Islet precursor cell (in vitro differentiated cells): Measurements from ENCODE around the gene HINT2.
A peak's percentile ranks its signal among the peaks of the same experiment; 100 is the strongest.

Experiments used
- DNase-seq: peaks from one replicate; pipeline ENCODE4 v3.0.0-alpha.2; 2018

Gene HINT2

GRCh38 chr9:35810122-35810521 lies 4.7 kb downstream of the HINT2 start:
- DNase-seq: no peak

DNA sequence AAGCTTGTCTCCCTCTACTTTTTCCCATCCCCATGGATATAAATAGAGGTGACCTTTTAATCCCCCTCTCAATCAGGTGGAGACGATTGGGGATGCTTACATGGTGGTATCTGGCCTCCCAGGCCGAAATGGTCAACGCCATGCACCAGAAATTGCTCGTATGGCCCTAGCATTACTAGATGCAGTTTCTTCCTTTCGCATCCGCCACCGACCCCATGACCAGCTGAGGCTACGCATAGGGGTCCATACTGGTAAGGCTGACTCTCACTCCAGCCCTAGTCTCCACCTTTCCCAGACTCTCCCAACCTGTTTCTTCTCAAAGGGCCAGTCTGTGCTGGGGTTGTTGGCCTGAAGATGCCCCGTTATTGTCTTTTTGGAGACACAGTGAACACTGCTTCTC lies 6.4 kb downstream of the HINT2 start:
- DNase-seq: no peak

GRCh38 chr9:35806101-35806500 lies 8.7 kb downstream of the HINT2 start:
- no peak for DNase-seq

- no peak for DNase-seq
These were observed 13.3 kb downstream of the HINT2 start for GRCh38 chr9:35801328-35802128.

GRCh38 chr9:35800530-35800929 lies 14.3 kb downstream of the HINT2 start:
- DNase-seq: no peak

DNA sequence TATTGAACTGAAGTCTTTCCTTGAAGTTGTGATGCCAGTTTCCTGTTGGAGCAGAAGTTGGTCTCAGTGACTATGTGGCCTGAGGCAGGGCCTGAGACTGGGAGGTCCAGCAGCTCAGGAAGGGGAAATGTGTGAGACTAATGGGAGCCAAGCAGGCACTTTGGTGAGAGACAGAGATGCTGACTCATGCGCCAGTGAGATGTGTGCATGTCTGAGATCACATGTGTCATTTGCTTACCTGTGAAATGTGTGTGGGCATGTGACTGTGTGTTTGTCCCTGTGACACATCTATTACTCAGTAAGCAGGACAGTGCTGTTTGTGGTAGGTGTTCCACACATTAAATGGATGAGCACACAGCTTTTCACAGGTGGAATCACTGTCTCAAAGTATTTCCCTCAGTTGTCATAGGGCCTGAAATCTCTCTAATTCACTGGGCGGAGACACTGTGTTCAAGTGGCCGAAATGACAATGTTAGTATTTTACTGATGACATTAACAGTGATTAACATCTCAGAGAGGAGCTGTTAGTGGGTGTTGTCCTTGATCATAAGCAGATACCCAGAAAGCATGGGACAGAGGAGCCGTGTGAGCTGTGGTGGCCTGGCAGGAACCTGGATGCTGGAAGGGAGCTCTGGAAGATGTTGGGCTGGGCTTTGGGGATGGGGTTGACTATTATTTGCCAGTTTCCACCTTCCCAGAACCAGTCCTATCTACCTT lies 16.0 kb downstream of the HINT2 start:
- DNase-seq: peak; percentile 96

GRCh38 chr9:35797311-35798109 lies 17.3 kb downstream of the HINT2 start:
- DNase-seq: no peak

- DNase-seq: no peak
These were observed 19.1 kb downstream of the HINT2 start for GRCh38 chr9:35795695-35796094.

- no peak for DNase-seq
These were observed 21.4 kb downstream of the HINT2 start for GRCh38 chr9:35793461-35793860.

DNA sequence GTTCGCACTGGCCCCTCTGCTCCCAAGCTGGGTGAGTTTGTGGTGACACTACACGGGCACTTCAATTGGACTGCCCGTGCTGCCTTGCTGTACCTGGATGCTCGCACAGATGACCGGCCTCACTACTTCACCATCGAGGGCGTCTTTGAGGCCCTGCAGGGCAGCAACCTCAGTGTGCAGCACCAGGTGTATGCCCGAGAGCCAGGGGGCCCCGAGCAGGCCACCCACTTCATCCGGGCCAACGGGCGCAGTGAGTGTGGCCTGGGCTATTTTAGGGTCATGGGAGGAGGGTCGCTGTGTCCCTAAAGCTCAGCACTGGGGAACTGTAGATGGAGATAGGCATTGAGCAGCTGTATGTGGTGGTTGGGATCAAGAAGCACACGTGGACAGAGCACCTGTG lies 22.0 kb downstream of the HINT2 start:
- no peak for DNase-seq

DNA sequence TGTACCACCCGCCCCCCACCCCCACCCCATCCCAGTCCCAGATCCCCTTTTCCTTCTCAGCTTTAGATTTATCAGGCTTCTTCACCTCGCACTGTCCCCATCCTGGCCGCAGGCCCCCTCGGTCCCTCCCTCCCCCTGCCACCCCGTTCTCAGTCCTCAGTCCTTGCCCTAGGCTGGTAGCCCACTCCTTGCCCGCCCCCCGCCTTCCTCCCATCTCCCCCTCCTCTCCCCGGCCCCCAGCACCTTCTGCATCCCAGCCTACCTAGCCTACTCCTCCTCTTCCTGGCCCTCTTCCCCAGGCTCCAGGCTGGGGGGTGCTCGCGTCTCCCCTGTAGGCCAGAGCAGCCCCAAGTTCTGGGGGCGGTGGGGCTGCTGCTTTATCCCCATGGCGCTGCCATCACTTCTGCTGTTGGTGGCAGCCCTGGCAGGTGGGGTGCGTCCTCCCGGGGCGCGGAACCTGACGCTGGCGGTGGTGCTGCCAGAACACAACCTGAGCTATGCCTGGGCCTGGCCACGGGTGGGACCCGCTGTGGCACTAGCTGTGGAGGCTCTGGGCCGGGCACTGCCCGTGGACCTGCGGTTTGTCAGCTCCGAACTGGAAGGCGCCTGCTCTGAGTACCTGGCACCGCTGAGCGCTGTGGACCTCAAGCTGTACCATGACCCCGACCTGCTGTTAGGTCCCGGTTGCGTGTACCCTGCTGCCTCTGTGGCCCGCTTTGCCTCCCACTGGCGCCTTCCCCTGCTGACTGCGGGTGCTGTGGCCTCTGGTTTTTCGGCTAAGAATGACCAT lies 22.6 kb downstream of the HINT2 start:
- no peak for DNase-seq

- peak; percentile 64 for DNase-seq
These were observed 23.4 kb downstream of the HINT2 start, which contains the start of gene NPR2 for GRCh38 chr9:35791297-35791921. Gene NPR2 (plus strand): TSS chr9:35791591. CDS start chr9:35792409, 818 bp downstream.

- peak; percentile 86 for DNase-seq
These were observed 24.2 kb downstream of the HINT2 start for GRCh38 chr9:35790385-35791296.

GRCh38 chr9:35790025-35790384 lies 24.8 kb downstream of the HINT2 start:
- no peak for DNase-seq

- DNase-seq: no peak
These were observed 25.3 kb downstream of the HINT2 start for GRCh38 chr9:35789541-35789940.

- DNase-seq: no peak
These were observed 31.4 kb downstream of the HINT2 start for GRCh38 chr9:35783418-35783817.

- no peak for DNase-seq
These were observed 33.8 kb downstream of the HINT2 start for GRCh38 chr9:35781066-35781465.

DNA sequence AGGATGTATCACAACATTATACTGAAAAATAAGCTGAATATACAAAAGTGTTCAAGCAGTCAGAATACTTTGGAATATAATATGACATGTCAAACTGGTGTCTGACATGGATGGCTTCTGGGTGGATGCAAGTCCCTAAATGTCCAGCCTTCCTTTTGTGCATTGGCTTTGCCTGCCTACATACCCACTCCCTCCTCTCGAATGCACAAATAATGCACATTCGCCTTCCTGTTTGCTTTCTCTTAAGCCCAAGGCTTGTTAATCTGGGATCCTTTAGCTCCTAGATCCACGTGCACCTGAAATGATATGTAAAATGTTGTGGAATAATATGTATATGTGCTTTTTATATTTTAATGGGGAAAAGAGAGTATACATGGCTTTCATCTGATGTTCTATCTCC lies 36.3 kb downstream of the HINT2 start:
- no peak for DNase-seq

DNA sequence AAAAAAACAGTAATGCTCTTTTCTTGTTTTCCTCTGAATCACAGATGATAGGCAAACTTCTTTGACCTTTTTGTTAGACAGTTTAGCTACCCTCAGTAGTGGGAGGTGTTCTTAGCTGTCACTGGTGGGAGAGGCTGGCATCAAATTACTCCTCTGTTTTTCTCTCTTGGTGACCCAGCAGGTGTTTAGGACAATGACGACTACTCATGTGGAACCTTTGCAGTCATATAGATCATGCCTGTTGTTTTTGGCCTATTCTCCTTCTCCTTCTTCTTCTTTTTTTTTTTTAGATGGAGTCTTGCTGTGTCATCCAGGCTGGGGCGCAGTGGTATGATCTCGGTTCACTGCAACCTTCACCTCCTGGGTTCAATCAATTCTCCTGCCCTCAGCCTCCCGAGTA lies 38.8 kb downstream of the HINT2 start:
- DNase-seq: no peak

DNA sequence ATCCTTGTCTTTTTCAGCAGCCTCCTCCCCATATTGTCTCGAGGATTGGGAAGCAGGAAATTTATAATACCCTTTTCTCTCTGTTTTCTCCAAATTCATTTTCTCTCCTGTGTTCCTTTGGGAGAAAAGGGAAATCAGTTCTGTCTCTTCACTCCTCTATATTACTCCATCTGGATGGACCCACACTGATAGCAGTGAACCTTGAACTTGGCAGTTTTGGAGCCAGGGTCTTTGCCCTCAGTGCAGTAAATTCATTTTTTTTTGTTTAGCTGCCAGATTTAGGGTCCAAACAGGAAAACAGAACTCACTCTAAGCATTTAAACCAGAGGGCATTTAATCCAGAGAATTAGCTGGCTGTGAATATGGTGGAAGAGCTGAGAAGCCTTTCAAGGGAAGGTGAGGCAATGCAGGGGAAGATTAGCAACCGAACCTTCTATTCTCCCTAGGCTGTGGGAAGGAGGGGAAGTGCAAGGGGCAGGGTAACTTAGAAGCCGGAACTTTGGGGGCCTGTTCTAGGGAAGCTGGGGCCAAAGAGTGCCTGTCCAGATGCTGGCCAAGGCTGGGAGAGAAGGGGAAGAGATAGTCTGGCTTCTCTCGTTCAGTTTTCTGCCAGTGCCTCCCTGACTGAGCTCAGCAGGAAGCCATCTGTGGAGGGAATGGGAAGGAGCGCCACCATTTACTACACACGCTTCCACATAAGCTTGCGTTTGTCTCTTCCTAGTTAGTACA lies 39.8 kb downstream of the HINT2 start:
- DNase-seq: no peak
